Measurements from ENCODE around the gene ZMYND12.

DNA sequence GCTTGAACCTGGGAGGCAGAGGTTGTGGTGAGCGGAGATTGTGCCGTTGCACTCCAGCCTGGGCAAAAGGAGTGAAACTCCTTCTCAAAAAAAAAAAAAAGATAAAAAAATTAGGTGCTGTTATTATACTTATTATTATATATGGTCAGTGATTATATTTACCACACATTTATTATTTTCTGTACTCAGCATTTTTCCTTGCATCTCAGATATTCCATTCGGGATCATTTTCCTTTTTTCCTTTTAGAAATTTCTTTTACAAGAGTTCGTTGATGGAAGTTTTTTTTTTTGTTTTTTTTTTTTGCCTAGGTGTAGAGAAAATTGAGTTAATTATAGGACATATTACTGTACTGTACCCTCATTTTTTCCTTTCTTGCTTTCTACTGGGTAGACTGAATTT lies 20.8 kb upstream of the ZMYND12 start:
- TF ChIP-seq, protein P1, sequence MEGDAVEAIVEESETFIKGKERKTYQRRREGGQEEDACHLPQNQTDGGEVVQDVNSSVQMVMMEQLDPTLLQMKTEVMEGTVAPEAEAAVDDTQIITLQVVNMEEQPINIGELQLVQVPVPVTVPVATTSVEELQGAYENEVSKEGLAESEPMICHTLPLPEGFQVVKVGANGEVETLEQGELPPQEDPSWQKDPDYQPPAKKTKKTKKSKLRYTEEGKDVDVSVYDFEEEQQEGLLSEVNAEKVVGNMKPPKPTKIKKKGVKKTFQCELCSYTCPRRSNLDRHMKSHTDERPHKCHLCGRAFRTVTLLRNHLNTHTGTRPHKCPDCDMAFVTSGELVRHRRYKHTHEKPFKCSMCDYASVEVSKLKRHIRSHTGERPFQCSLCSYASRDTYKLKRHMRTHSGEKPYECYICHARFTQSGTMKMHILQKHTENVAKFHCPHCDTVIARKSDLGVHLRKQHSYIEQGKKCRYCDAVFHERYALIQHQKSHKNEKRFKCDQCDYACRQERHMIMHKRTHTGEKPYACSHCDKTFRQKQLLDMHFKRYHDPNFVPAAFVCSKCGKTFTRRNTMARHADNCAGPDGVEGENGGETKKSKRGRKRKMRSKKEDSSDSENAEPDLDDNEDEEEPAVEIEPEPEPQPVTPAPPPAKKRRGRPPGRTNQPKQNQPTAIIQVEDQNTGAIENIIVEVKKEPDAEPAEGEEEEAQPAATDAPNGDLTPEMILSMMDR (conservative IDR thresholded peaks at IDR 0.05; ENCODE audit: low read depth, low read length) = no peak
- TF ChIP-seq POLR2A (IDR thresholded peaks at IDR 0.05; ENCODE audit: low read depth, low read length) (no peak), BHLHE40 (IDR thresholded peaks at IDR 0.05; ENCODE audit: low read depth, low read length) (no peak), RCOR1 (IDR thresholded peaks at IDR 0.05; ENCODE audit: insufficient replicate concordance, low read length) (no peak), CEBPB (IDR thresholded peaks at IDR 0.05; ENCODE audit: low read depth, low read length) (no peak), MXI1 (IDR thresholded peaks at IDR 0.05; ENCODE audit: borderline replicate concordance, low read depth, low read length) (no peak), MAZ (IDR thresholded peaks at IDR 0.05; ENCODE audit: borderline replicate concordance, low read depth, low read length) (no peak), NFE2L2 (IDR thresholded peaks at IDR 0.05; ENCODE audit: low read depth, low read length) (no peak), MAFK (IDR thresholded peaks at IDR 0.05; ENCODE audit: low read depth, low read length) (peak; percentile 16; the same call in 1 of the 2 replicates), SMC3 (IDR thresholded peaks at IDR 0.05; ENCODE audit: low read depth, low read length) (no peak), RAD21 (IDR thresholded peaks at IDR 0.05; ENCODE audit: low read length) (no peak)
- TF ChIP-seq, protein P2, sequence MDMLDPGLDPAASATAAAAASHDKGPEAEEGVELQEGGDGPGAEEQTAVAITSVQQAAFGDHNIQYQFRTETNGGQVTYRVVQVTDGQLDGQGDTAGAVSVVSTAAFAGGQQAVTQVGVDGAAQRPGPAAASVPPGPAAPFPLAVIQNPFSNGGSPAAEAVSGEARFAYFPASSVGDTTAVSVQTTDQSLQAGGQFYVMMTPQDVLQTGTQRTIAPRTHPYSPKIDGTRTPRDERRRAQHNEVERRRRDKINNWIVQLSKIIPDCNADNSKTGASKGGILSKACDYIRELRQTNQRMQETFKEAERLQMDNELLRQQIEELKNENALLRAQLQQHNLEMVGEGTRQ (IDR thresholded peaks at IDR 0.05; ENCODE audit: low read depth, low read length) = no peak

Data from IMR-90 (cell line).